ENCODE data around the gene DBF4B. TPM values are rescaled to one million over a fixed set of nuclear protein-coding genes. Genes with fewer than 3 reads are reported as not detected.

DBF4B gene
- total and polyA plus RNA-seq, 2 of the 13 experiments (the other 11 are each of a cell fraction or from before 2014, with no cell fraction given), result 11.7 to 13.2 TPM

GRCh38 chr17:44774271-44775135 lies 66.0 kb downstream of the DBF4B start (continued):
- TF ChIP-seq REST (IDR thresholded peaks at IDR 0.05; ENCODE audit: borderline replicate concordance in 1 of 2, low read depth in 1 of 2, low read length in 2 of 2) (no peak), HIVEP1 (CRISPR knock-in tag; IDR thresholded peaks at IDR 0.05) (no peak), ZNF737 (CRISPR knock-in tag; IDR thresholded peaks at IDR 0.05; ENCODE audit: borderline replicate concordance) (no peak), ZNF296 (CRISPR knock-in tag; conservative IDR thresholded peaks at IDR 0.05) (no peak), BRF2 (CRISPR knock-in tag; IDR thresholded peaks at IDR 0.05) (no peak), DRAP1 (CRISPR knock-in tag; IDR thresholded peaks at IDR 0.05) (peak; percentile 37; the same call in 1 of the 2 replicates), FOXO1 (CRISPR knock-in tag; IDR thresholded peaks at IDR 0.05) (peak; percentile 39; the same call in 1 of the 2 replicates), SIN3B (IDR thresholded peaks at IDR 0.05; ENCODE audit: low read length) (peak; percentile 70; the same call in 1 of the 2 replicates), NR0B2 (CRISPR knock-in tag; IDR thresholded peaks at IDR 0.05) (no peak), CREB1 (IDR thresholded peaks at IDR 0.05) (no peak), CREB1 (CRISPR knock-in tag; IDR thresholded peaks at IDR 0.05) (no peak), ZSCAN29 (CRISPR knock-in tag; conservative IDR thresholded peaks at IDR 0.05) (no peak; the same call in 1 of the 2 replicates), ZNF205 (CRISPR knock-in tag; IDR thresholded peaks at IDR 0.05) (no peak), STAT6 (CRISPR knock-in tag; IDR thresholded peaks at IDR 0.05; ENCODE audit: borderline replicate concordance) (no peak), ZNF704 (CRISPR knock-in tag; IDR thresholded peaks at IDR 0.05; ENCODE audit: borderline replicate concordance) (no peak), ZC3H13 (CRISPR knock-in tag; IDR thresholded peaks at IDR 0.05) (no peak), THYN1 (CRISPR knock-in tag; IDR thresholded peaks at IDR 0.05; ENCODE audit: borderline replicate concordance, low read depth) (0 out of 2 replicates have a peak, but pooled peaks have one; percentile 15), YY1 (IDR thresholded peaks at IDR 0.05; ENCODE audit: insufficient read depth, insufficient replicate concordance, low read depth, low read length) (peak; percentile 45)

Measured in HepG2 (cell line).